LNCaP clone FGC (cell line): Measurements from ENCODE around the gene ARHGEF26.

Experiments
- DNase-seq: peaks from one replicate; pipeline ENCODE4 v3.0.0-alpha.2; 2011; ENCODE audit warnings: low read depth
- H3K4me3 ChIP-seq: 2 replicates; pipeline ENCODE4 v1.5.1; 2011; ENCODE audit warnings: mild to moderate bottlenecking, low read depth, low read length, control low read depth
- TF ChIP-seq, protein P1 (sequence below): IDR thresholded peaks from 2 replicates; pipeline ENCODE4 v1.5.1; 2012; ENCODE audit warnings: mild to moderate bottlenecking; ENCODE audit not compliant: control insufficient read depth, insufficient read depth; ENCODE audit errors: extremely low read depth

Gene ARHGEF26

DNA sequence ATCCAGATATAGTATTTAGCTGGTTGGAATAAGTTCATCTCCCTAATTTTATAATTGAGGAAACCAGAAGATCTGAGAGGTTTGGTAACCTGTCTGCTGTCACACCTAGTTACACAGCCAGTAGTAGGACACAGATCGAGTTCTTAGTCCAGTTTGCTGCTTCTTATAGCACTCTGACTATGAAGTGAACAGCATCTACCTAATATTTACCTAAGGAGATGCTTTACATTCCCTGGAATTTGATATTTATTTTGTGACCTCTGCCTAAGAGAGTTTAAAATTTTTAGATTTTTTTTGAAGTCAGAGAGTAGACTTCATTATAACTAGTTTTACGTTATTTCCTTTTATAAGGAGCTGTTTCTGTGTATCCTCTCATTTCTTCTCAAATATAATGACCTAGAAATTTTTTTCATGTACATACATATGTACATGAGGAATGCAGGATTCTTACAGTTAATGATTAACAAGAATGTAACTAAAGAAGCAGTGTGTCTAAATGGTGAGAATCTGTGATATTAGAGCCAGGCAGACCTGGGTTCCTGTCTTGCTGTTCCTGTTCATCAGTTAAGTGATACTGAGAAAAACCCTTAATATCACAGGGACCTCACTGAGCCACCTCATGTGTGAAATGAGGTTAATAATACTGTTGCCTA is 4.3 kb downstream of the ARHGEF26 start:
- H3K4me3 ChIP-seq = no peak overlapping the region
- TF ChIP-seq, protein P1, sequence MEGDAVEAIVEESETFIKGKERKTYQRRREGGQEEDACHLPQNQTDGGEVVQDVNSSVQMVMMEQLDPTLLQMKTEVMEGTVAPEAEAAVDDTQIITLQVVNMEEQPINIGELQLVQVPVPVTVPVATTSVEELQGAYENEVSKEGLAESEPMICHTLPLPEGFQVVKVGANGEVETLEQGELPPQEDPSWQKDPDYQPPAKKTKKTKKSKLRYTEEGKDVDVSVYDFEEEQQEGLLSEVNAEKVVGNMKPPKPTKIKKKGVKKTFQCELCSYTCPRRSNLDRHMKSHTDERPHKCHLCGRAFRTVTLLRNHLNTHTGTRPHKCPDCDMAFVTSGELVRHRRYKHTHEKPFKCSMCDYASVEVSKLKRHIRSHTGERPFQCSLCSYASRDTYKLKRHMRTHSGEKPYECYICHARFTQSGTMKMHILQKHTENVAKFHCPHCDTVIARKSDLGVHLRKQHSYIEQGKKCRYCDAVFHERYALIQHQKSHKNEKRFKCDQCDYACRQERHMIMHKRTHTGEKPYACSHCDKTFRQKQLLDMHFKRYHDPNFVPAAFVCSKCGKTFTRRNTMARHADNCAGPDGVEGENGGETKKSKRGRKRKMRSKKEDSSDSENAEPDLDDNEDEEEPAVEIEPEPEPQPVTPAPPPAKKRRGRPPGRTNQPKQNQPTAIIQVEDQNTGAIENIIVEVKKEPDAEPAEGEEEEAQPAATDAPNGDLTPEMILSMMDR = no peak

DNA sequence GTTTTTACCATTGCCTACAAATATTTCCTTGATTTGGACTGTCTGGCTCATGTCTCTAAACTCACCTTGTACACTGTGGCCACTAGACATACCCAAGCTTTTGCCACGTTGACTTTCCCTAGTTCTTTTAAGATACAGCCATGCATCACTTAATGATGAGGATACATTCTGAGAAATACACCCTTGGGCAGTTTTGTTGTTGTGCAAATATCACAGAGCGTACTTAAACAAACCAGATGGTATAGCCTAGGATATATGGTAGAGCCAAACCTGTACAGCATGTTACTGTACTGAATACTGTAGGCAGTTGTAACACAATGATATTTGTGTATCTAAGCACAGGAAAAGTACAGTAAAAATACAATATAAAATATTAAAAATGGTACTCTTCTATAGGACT is 5.5 kb downstream of the ARHGEF26 start:
- TF ChIP-seq, protein P1 = no peak
- no peak overlapping the region for H3K4me3 ChIP-seq
- DNase-seq = peak; percentile 46

More for the DNA sequence above, 4.3 kb downstream of the ARHGEF26 start:
- no peak for DNase-seq

DNA sequence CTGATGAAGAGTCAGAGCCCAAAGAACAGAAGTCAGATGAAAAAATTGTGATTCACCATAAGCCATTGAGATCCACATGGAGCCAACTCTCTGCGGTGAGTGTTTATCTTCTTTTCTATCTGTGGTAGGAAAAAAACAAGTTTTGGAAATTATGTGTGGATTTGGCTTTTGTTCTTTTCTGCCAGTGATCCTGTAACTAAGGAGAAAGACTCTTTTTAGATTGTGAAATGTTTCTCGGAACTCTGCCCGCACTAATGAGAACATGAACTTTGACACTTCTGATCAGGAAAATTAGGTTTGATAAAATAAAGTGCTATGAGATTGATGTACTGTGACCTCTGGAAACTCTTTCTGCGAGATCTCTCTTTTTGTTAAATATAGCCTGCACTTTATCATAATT is 8.4 kb downstream of the ARHGEF26 start:
- TF ChIP-seq, protein P1 = no peak
- H3K4me3 ChIP-seq = no peak overlapping the region
- DNase-seq = no peak

DNA sequence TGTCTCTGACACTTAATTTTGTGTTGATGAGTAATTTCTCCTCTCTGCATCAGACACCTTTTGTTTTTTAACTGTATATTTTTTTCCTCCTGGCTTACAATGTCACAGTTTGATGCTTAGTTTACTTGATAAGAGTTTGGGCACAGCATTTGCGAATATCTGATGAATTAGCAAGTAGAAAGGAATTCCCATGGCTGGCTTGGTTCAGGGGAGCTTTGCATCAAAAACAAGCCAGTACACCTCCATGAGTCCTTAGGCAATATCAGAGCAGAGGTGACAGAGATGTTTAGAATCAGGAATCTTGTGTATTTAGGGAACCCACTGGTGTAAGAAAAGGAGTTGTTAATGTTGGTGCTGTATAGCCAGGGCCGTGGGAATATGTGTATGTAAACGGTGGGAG is 9.3 kb downstream of the ARHGEF26 start:
- TF ChIP-seq, protein P1 = no peak
- no peak overlapping the region for H3K4me3 ChIP-seq
- DNase-seq = no peak

DNA sequence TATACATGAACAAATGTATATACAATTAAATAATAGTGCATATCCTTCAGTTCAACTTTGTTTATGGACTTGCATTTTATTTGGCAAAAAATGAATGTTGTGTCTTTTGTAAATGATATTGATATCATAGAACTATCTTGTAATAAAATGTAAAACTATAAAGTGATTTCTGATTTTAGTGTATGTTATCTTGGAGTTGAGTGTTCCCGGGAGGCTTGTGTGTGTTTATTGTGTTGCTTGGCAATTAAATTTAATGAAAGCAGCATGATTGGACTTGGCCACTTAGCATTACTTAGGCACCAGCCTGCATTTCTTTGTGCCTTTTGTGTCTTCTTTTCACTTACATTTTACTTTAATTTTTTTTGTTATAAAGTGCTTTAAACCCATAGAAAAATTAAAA is 10.6 kb downstream of the ARHGEF26 start:
- TF ChIP-seq, protein P1 = no peak
- H3K4me3 ChIP-seq = no peak overlapping the region
- DNase-seq = no peak

DNA sequence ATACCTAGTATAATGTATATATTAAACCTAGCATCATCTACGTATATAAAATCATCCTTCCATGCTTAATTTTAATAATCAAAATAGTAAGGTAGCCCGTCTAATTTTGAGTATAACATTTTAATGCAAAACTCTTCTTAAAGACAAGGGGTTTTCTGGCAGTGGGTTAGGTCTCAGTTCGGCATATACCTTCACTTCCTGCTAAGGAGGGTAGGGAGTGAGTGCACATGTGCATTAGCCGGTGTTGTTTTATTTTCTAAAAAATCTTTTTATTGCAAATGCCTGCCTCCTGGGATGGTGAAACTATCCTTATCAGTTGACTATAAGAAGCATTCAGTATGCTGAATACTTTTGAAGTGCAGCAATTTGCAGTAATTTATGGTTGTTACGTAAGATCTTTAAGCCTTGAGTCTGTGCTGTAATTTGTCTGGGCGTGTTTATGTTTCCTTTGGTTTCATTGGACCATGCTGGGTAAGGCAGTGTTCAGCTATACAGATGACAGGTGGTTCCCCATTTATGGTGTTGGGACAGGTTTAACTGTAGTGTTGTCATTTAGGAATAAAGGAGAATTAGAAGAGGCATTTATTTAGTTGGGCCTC is 11.7 kb downstream of the ARHGEF26 start:
- DNase-seq = no peak
- no peak overlapping the region for H3K4me3 ChIP-seq
- TF ChIP-seq, protein P1 = no peak

DNA sequence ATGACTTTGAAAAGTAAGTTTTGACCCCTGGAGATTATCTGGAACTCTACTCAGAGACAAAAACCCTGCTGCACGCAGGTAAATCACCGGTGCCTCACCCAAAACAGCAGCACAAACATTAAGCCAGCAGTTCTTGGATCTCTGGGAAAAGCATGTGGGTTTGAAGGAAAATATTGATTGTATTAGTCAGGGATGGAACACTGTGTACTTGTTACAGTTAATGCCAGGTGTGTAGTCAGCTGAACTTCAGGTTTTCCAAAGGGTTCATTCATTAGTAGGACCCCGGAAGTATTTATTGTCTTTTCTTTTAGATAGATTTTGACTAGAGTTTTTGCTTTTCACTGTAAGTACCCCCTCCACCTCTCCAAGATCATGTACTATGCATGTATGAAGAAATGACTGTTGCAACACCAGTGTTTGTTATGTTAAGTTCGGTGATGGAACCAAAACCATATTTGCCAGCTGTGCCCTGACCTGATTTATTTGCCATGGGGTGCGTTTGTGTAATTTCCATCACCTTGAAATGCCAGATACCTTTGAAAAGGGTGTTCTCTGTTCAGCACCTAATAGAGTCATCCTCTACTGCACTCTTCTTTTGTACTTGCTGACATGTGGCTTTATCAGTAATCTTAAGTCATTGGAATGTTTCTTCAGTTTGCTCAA is 14.5 kb downstream of the ARHGEF26 start:
- TF ChIP-seq, protein P1 = no peak
- peak; percentile 41 for DNase-seq
- no peak overlapping the region for H3K4me3 ChIP-seq
